Stimulated activated CD4-positive, alpha-beta T cell treated with anti-CD3 and anti-CD28 coated beads, Interleukin-15, amount 100 ng/mL, for 48 hours (primary cell): ENCODE results near the gene GARNL3.

Experiments
- DNase-seq, 2 donors: peaks; one replicate each; pipeline ENCODE4 v3.0.0-alpha.2; 2020; ENCODE audit warnings: low read depth in 2 of 2

The GARNL3 gene

DNA sequence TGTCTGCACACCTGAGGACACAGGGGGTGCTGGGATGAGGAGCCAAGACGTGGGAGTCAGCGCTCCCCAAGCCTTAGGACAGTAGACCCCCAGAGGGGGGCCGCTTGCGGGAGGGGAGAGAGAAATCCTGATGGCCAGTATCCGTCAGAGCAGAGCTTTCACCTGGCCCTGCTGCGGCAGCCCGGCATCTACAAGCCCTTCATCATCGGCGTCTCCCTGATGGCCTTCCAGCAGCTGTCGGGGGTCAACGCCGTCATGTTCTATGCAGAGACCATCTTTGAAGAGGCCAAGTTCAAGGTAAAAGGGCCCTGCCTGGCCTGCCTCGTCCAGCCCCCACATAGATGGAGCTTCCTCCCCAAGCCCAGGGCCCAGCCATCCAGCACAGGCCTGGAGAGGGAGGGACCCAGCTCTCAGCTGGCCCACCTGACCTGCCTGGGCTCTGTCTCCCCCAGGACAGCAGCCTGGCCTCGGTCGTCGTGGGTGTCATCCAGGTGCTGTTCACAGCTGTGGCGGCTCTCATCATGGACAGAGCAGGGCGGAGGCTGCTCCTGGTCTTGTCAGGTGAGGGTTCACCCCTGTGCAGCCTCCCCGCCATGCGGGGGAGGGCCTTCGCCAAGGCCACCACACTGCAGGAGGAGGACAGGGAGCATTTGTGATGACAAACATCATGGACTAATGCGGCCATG is 139.1 kb downstream of the GARNL3 start:
- DNase-seq: no peak

DNA sequence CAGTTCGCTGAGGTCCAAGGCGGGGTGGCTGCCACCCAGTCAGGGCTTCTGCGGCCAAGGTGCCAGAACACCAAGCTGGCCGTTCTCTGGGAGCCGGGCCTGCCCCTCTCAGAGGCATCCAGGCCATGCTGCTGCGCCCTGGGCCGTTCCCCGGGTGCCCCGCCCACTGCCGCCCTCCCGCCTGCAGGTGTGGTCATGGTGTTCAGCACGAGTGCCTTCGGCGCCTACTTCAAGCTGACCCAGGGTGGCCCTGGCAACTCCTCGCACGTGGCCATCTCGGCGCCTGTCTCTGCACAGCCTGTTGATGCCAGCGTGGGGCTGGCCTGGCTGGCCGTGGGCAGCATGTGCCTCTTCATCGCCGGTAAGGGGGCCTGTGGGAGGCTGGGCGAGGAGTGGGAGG is 140.1 kb downstream of the GARNL3 start:
- DNase-seq: no peak

DNA sequence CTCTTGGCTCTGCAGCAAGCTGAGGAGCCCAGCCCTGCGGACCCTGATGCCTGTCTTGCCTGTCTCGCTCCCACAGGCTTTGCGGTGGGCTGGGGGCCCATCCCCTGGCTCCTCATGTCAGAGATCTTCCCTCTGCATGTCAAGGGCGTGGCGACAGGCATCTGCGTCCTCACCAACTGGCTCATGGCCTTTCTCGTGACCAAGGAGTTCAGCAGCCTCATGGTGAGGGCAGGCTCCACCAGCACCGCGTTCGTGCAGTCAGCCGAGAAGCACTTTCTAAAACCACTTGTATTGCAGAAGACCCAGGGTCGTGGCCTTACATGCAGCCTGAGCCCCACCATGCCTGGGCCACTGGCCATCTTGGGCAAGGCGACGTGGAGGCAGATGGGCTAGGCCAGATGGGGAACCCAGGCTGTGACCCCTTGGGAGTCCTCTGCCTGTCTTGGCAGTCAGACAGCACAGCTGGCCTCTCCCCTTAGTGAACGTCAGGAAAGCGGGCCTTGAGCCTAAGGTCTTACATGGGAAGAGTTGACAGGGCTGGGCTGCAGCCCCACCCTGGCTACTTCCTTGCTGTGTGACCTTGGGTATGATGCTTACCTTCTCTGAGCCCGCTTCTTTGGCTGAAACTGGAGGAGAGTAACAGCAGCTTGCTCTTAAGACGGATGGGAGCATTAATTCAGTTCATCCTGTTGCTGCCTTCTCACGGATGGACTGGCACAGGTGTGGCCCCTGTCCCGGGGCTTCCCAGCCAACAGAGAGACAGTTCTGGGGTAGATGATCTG is 141.0 kb downstream of the GARNL3 start:
- no peak for DNase-seq

DNA sequence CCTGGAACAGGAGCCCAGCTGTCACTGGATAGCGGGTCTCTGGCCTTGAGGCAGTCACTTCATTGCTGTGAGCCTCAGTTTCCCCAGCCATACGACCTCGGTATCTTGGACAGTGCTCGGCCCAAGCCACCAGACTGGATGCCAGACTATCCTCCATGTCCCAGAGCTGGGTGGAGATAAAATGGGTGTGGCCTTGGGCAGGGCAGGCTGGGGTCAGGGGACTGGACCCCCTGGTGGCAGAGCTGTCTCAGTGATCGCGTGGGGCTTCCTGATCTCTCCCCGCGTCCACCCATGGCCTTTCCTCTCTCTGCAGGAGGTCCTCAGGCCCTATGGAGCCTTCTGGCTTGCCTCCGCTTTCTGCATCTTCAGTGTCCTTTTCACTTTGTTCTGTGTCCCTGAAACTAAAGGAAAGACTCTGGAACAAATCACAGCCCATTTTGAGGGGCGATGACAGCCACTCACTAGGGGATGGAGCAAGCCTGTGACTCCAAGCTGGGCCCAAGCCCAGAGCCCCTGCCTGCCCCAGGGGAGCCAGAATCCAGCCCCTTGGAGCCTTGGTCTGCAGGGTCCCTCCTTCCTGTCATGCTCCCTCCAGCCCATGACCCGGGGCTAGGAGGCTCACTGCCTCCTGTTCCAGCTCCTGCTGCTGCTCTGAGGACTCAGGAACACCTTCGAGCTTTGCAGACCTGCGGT is 142.4 kb downstream of the GARNL3 start:
- no peak for DNase-seq

DNA sequence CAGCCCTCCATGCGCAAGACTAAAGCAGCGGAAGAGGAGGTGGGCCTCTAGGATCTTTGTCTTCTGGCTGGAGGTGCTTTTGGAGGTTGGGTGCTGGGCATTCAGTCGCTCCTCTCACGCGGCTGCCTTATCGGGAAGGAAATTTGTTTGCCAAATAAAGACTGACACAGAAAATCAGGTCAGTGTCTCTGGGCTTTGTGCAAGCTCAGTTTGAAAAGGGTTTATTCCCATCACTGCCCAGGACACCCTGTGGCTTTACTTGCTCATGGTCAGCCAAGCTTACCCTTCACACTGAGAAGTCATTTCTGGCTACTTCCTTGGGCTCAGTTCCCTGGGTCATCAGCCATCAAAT is 142.9 kb downstream of the GARNL3 start:
- DNase-seq: no peak

DNA sequence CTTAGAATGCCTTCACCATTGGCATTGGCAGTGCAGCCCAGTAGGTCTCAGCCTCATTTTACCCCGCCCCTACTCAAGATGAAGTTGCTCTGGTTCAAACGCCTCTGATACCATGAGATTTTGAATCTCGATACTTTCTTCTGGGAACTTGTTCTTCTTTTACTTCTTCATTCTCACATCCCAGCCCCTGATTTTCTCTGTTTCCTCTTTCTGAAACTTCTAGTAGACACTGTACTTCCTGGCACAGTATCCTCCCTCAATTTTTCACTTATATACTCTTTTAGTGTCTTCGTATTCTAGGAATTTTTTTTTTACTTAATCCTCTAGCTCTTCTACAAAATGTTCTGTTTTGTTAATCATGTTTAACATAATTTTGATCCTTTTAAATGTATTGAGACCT is 146.5 kb downstream of the GARNL3 start:
- DNase-seq: no peak

DNA sequence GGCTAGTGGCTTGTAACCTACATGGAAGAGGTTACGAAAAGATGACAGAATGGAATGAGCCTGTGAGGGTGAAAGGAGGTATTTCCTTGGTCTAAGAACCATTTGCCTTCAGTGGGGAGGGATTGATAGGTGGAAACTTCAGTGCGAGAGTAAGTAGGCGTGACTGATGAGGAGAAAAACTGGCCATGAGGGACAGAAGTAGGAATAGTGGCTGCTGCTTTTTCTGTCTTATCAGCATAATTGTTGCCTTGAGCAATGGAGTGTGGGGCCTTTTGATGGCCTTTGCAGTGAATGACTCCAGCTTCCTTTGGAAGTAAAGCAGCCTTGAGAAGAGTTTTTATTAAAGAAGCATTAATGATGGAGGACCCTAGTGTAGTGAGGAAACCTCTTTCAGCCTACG is 150.6 kb downstream of the GARNL3 start:
- DNase-seq: no peak

DNA sequence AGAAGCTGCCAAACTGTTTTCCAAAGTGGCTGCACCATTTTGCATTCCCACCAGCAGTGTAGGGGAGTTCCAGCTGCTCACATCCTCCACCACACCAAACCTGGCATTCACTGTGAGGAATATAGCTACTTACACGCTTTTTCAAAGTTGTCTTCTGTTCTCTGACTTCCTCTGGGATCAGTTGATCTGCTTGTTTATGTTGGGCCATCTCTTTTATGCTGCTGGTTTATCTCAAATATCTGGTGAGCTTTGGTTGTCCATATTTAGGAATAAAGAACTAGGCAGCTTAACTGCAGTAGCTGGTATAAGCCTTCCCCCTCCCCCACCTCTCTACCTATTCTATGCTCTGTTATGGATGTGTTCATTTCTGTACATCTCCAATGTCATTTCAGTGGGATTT is 151.1 kb downstream of the GARNL3 start:
- no peak for DNase-seq

DNA sequence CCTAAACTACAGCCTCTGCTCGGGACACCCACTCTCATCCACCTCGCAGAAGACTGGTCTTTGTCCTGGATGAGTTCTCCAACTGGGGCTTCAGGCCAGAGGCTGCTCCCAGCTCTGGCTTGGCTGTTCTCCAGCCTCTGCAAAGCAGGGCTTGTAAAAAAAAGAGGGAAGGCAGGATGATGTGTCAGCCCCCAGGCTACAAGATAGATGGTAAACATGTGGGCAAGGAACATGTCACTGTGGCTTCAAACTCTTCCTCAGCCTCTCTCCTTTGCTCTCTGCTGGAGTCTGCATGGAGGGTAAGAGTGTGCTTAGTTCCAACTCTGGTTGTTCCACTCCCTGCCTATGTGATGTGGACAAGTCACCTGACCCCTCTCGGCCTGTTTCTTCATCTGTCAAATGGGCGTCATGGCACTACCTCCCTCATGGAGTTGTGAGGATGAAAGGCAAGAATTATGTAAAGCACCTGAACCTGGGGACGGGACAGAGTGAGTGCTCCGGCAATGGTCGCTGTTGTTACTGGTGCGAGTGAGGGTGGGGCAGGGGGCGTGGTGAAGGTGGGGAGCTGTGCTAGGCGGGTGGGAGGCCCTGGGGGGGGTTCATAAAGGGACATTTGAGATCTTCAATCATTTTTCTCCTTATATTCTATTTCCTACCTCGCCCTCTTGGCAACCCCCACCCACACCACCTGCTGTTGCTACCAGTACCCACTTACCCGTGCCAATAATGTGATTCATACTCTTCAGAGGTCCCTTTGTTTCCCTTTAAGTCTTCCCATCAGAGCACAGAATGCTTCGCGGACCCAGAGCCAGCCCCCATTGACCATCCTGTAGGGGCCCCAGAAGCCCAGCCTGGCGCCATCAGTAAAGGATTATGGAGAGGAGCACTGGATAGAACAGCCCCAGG is 152.8 kb downstream of the GARNL3 start:
- no peak for DNase-seq

DNA sequence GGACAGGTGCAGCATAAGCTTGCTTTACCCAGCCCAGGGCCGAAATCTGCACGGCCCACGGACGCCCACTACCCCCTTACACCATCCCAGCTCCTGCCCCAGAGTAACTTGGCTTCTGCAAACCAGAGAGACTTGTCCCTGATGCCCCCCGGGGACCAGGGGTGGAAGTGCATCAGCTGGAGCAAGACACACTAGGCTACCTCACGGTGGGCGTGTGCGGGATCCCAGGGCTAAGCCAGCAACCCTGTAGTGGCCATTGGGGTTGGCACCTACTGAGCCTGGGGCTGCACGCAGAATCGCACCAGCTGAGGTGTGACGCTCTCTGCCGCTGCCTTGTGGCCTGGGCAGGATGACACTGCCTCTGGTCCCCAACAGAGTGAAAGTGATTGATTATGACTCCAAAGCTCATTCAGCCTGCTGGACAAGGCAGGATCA is 153.5 kb downstream of the GARNL3 start:
- peak in 1 of 2 donors; percentile 22 for DNase-seq

DNA sequence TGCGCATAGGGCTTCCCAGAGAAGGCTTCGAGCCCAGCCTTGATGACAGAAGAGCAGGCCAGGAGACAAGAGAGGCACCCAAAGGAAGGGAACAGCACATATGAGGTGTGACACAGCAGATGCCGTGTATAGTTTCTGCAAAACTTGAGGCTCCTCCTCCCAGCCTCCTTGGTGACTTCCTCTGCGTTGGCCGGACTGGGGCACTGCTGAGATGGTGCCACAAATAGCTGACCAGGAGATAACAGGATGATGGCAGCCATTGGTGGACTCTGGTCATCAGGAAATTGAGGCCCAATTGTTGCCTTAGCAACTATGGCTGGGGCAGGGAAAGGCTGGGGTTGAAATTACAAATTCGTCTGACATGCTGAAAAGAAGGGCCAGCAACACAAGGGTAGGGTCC is 154.8 kb downstream of the GARNL3 start:
- DNase-seq: no peak

DNA sequence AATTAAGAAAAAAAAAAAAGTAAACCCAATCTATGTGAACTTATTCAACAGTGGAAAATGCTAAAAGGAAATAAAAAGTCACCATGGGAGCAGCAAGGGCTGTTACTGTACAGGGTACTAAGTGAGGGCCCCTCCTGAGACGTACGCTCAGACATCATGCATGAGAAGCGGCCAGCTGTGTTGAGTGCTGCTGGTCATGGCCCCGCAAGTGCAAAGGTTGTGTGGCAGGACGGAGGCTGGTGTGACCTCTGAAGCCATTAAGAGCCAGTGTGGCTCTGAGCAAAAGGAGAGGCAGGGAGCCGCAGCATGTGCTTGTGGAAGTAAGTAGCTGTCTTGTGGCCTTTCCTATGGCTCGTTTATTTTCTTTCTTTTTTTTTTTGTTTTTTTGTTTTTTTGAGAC is 156.5 kb downstream of the GARNL3 start:
- no peak for DNase-seq

DNA sequence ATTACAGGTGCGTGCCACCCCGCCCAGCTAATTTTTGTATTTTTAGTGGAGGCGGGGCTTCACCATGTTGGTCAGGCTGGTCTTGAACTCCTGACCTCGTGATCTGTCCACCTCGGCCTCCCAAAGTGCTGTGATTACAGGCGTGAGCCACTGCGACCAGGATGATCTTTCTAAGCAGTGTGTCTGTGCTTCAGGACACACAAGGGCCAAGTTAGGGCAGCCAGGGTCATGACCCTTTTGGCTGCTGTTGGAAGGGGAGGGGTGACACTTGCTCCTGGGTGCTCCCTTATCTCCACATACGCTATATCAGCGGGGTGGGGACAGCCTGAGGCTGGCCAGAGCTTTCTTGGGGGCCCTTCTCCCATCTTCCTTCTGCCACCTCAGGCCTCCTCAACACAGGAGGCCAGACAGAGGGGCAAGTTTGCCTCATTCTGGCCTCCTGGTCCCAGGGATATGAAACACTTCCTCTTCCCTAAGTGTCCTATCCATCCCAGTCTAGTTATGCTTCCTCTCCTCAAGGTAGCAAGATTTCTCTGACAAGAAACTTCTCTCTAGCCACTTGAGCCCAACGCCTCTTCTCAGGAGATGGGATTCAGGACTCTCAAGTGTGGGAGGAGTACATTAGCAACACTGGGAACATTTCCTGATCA is 157.7 kb downstream of the GARNL3 start:
- no peak for DNase-seq

DNA sequence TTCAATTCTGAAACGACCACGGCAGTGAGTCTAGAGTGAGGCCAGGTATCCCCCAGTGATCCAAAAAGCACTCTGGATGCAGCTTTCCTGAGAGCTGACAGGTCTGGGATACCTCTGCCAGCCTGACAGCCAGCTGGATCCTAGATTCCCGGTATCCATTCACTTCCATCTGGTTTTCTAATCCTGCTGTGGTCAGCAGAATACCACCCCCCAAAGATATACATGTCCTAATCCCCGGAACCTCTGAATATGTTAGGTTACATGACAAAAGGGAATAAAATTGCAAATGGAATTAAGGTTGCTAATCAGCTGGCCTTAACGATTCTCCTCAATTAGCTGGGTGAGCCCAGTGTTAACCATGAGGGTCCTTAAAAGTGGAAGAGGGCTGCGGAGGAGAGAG is 158.2 kb downstream of the GARNL3 start:
- DNase-seq: no peak

DNA sequence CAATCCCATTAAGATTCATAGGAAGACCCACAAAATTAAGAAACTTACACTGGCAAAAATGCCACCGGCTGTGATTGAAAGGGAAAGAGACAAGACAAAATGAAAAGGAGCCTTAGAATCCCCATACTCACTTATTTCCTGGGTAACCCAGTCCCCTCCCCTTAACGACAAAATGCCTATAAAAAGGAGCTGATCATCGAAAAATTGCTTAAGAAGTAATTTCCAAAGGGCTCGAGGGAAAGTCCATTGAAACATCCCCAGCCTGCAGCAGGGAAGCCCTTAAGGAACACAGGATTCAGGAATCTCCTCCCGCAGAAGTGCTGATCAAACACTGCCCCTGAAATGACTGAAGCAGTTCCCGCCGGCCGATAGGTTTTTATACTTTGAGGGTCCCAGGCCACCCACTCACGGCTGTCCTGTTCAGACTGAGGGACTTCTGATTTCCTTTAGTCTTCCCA is 158.9 kb downstream of the GARNL3 start:
- no peak for DNase-seq

DNA sequence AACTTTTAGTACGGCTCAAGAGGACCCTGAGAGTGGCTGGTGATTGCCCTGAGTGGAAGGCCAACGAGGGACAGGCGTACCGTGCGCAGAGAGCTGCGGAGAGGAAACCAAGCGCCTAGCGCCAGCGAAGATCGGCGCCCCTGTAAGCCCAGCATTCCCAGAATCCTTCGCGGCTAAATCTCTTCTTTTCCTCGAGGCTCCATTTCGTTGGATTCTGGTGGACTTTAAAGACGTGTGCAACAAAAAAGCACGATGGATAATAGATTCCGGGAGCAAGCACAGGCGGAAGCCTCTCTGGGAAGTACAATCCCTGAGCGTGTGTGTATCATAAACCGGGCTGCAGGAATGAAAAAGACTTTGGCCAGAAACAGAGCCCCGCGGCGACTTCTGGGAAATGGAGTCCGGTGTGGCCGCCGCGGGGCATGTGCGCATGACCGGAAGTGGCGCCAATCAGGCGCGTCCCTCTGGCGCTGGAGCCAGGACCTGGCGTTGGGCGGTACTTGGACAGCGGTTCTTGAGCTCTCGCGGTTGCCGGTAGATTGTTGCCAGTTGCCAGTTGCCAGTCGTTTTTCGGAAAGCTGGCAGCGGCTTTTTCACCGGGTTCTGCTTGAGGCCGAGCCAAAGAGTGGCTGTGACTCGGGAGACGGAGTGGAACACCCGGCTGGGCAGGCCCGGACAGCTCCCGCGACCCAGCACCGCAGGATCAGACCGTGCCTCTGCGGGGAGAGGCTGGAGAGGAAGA is 159.5 kb downstream of the GARNL3 start, which contains the start of gene ZNF79:
ZNF79 (plus strand) TSS at position 449 of the 742 bp plus-strand sequence. CDS start 406 bp downstream, outside the sequence.
- DNase-seq: peak; percentile 86 to 87

DNA sequence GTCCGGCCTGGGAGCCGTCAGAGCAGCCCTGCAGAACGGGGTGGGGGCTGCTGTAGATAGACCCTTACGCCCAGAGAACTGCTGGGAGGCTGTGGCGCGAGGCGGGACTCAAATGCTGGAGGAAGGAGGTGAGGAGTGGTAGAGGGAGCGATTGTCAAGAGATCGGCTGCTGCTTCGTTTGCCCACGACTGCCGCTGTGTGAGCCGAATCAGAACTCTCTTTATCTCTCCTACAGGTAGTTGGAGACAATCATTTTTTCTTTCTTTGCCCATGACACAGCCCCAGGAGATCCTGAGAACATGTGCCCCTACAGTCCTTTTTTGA is 160.1 kb downstream of the GARNL3 start:
- peak in 1 of 2 donors; percentile 20 for DNase-seq

DNA sequence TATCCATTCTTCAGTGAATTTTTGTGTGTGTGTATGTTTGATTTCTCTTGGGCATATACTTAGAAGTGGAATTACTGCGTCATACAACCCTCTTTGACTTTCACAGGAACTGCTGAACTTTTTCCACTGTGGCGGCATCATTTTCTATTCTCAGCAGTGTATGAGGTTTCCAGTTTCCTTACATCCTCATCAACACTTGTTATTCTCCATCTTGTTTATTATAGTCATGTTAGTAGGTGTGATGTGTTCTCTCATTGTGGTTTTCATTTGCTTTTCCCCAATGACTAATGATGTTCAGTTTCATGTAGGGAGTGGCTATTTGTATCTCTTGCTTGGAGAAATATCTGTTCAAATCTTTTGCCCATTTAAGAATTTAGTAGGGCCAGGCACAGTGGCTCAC is 162.2 kb downstream of the GARNL3 start:
- DNase-seq: peak in 1 of 2 donors; percentile 45

DNA sequence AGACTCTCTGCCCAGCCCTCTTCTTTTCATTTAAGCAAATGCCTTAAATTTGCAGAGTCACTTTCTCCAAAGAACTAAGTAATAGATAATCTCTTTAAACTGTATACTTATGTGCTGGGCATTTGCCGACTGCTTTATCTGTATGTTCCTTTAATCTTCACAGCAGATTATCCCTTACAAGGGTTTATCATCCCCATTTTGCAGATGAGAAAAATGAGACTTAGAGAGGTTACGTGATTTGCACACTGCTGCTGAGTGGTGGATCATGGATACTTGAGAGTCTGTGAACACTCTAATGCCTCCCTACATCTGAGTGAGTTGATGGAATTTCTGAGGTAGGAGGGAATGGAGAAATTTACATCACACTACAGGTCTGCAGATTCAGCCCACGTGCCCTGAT is 163.8 kb downstream of the GARNL3 start:
- no peak for DNase-seq

DNA sequence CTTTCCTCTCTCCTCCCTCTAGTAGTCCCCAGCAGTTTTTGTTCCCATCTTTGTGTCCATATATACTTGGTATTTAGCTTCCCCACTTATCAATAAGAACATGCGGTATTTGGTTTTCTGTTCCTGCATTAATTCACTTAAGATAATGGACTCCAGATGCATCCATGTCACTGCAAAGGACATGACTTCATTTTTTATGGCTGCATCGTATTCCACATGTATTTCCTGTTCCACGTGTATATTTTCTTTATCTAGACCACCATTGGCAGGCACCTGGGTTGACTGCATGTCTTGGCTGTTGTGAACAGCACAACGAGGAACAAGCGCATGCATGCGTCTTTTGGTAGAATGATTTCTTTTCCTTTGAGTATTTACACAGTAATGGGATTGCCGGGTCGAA is 165.8 kb downstream of the GARNL3 start:
- no peak for DNase-seq
